Glutamatergic neuron (in vitro differentiated cells): ENCODE data around the gene SPIB. TPM values are rescaled to one million over a fixed set of nuclear protein-coding genes. Genes with fewer than 3 reads are reported as not detected.

Experiments used
- DNase-seq: peaks from one replicate; pipeline ENCODE4 v3.0.0; 2022
- H3K27ac Mint-ChIP-seq: one replicate; pipeline ENCODE4 v1.8.0; 2020; ENCODE audit warnings: mild to moderate bottlenecking, mixed read lengths, inconsistent platforms; ENCODE audit not compliant: unreplicated experiment
- H3K27me3 Mint-ChIP-seq: one replicate; pipeline ENCODE4 v1.8.0; 2020; ENCODE audit warnings: mild to moderate bottlenecking, moderate library complexity, mixed read lengths, inconsistent platforms; ENCODE audit not compliant: unreplicated experiment
- H3K36me3 Mint-ChIP-seq: one replicate; pipeline ENCODE4 v1.8.0; 2020; ENCODE audit warnings: mild to moderate bottlenecking, mixed read lengths, inconsistent platforms; ENCODE audit not compliant: unreplicated experiment
- H3K4me1 Mint-ChIP-seq: one replicate; pipeline ENCODE4 v1.8.0; 2020; ENCODE audit warnings: mild to moderate bottlenecking, low read depth, mixed read lengths, inconsistent platforms; ENCODE audit not compliant: unreplicated experiment
- H3K4me3 Mint-ChIP-seq: one replicate; pipeline ENCODE4 v1.8.0; 2020; ENCODE audit warnings: mild to moderate bottlenecking, mixed read lengths, inconsistent platforms; ENCODE audit not compliant: unreplicated experiment
- H3K9me3 Mint-ChIP-seq: one replicate; pipeline ENCODE4 v1.8.0; 2020; ENCODE audit warnings: mild to moderate bottlenecking, moderate library complexity, mixed read lengths, inconsistent platforms; ENCODE audit not compliant: unreplicated experiment
- total RNA-seq: library from RNA; stranded (reverse); fragmentation: NEBNext Ultra II Directional; extraction: Animal tissue kit (Norgen Biotek cat#: 25700); gene quantifications from one replicate; pipeline ENCODE4 v1.2.1, GENCODE V29; 2021; ENCODE audit not compliant: unreplicated experiment
- TF ChIP-seq, protein P1 (sequence below): fragments of 200-600 bp; sonication (generic); IDR thresholded peaks from one replicate; pipeline ENCODE4 v1.5.0; 2021; ENCODE audit not compliant: partially characterized antibody, unreplicated experiment

The SPIB gene
- total RNA-seq, 1 donor from 2014 or later = 2.7 TPM

DNA sequence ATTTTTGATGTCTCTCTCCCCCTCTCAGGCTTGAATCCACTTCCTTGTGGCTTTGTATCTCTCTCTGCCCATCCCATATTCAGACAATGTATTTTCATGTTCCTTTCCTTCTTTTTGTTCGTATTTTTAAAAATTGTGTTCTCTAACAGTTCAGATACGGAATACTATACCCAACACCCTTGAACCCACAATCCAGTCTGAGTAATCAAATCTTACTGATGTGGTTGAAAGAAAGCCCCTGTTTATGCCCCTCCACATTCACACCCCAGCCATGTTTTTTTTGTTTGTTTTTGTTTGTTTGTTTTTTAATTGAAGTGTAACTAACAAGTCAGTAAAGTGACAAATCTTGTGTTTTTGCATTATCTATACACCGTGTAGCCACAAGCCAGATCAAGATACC is 1.4 kb downstream of the SPIB start:
- Mint-ChIP-seq H3K27ac (no peak overlapping the region), H3K9me3 (peaks cover 7% of the 10 kb centered on the region), H3K4me1 (peaks cover 6% of the 10 kb centered on the region), H3K36me3 (no peaks in the 10 kb centered on the region), H3K4me3 (peak overlapping the region; percentile 2), H3K27me3 (peaks cover 5% of the 10 kb centered on the region)
- TF ChIP-seq, protein P1, sequence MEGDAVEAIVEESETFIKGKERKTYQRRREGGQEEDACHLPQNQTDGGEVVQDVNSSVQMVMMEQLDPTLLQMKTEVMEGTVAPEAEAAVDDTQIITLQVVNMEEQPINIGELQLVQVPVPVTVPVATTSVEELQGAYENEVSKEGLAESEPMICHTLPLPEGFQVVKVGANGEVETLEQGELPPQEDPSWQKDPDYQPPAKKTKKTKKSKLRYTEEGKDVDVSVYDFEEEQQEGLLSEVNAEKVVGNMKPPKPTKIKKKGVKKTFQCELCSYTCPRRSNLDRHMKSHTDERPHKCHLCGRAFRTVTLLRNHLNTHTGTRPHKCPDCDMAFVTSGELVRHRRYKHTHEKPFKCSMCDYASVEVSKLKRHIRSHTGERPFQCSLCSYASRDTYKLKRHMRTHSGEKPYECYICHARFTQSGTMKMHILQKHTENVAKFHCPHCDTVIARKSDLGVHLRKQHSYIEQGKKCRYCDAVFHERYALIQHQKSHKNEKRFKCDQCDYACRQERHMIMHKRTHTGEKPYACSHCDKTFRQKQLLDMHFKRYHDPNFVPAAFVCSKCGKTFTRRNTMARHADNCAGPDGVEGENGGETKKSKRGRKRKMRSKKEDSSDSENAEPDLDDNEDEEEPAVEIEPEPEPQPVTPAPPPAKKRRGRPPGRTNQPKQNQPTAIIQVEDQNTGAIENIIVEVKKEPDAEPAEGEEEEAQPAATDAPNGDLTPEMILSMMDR = no peak
- DNase-seq = no peak

DNA sequence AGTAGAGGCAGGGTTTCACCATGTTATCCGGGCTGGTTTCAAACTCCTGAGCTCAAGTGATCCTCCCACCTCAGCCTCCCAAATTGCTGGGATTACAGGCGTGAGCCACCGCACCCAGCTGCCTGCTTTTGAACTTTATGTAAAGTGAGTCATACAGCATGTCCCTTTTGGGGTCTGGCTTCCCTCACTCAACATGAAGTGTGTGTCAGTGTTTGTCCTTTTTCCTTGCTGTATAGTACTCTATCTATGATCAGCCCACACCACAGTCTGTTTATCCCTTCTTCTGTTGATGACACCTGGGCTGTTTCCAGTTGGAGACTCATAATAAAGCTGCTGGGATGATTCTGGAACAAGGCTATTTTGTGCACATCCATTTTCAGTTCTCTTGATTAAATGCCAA is 2.1 kb downstream of the SPIB start:
- peaks cover 6% of the 10 kb centered on the region for H3K4me1 Mint-ChIP-seq
- no peak overlapping the region for H3K27ac Mint-ChIP-seq
- no peak overlapping the region for H3K4me3 Mint-ChIP-seq
- peaks cover 7% of the 10 kb centered on the region for H3K9me3 Mint-ChIP-seq
- DNase-seq = no peak
- no peaks in the 10 kb centered on the region for H3K36me3 Mint-ChIP-seq
- peaks cover 5% of the 10 kb centered on the region for H3K27me3 Mint-ChIP-seq
- TF ChIP-seq, protein P1 = no peak

DNA sequence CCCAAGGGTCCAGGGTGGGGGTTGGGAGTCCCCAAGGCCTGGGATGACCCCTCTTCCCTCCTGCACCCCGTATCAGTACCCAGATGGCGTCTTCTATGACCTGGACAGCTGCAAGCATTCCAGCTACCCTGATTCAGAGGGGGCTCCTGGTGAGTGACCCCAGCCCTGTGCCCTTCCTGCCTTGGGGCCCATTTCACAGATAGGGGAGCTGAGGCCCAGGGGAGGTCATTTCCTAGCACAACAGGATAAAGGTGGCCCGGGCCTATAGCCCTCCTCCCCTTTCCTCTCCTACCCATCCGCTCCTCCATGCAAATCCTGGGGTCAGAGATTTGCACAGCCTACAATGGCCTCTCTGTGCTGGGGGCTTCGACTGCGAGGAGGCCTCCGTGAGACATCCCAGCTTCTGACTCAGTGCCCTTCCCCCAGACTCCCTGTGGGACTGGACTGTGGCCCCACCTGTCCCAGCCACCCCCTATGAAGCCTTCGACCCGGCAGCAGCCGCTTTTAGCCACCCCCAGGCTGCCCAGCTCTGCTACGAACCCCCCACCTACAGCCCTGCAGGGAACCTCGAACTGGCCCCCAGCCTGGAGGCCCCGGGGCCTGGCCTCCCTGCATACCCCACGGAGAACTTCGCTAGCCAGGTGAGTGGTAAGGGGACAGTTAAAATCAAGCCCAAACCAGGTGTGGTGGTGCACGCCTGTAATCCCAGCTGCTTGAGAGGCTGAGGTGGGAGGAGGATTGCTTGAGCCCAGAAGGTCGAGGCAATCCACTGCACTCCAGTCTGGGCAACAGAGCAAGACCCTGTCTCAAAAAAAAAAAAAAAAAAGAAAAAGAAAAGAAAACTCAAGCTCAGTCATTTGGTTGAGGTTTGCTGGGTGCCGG is 3.9 kb downstream of the SPIB start:
- TF ChIP-seq, protein P1 = no peak
- Mint-ChIP-seq H3K27ac (peak overlapping the region; percentile 48), H3K4me1 (peaks cover 6% of the 10 kb centered on the region), H3K27me3 (peaks cover 3% of the 10 kb centered on the region), H3K36me3 (no peaks in the 10 kb centered on the region), H3K4me3 (peak overlapping the region; percentile 49), H3K9me3 (peaks cover 7% of the 10 kb centered on the region)
- no peak for DNase-seq

DNA sequence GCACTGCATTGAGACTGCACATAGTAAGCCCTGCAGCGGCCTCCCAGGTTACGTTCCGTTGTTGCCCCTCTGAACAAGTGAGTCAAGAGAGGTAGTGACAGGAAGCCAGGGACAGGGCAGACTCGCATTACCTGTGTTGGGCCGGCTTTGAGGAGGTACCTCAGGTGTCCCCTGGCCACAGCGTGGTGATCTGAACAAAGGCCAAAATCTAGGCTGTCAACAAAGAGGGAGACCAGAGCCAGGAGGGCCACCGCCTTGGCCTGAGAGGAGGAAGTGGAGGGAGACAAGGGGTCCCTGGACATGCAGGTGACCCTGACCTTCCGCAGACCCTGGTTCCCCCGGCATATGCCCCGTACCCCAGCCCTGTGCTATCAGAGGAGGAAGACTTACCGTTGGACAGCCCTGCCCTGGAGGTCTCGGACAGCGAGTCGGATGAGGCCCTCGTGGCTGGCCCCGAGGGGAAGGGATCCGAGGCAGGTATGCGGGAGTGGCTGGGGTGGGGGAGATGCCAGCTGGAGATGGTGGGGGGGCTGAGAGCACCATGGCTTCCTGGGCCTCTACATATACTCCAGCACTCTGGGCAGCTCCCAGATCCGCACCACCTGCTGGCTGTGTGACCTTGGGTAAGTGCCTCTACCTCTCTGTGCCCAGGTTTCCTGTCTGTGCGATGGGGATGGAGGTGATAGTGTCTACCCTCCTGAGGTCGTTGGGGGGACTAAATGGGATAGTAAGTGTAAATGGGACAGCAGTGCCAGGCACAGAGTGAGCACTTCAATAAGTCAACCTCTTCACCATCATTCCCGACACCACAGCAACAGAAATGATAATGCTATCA is 4.8 kb downstream of the SPIB start:
- Mint-ChIP-seq H3K4me1 (peaks cover 6% of the 10 kb centered on the region), H3K4me3 (no peak overlapping the region), H3K27ac (no peak overlapping the region), H3K27me3 (peaks cover 3% of the 10 kb centered on the region), H3K9me3 (peaks cover 7% of the 10 kb centered on the region), H3K36me3 (no peaks in the 10 kb centered on the region)
- no peak for DNase-seq
- TF ChIP-seq, protein P1 = no peak
